T-helper 9 cell (primary cell): ENCODE results near the gene ZNF786.

Source experiments
- DNase-seq: peaks from one replicate; pipeline ENCODE4 v3.0.0-alpha.2; 2020

Gene ZNF786

GRCh38 chr7:149027611-149028345, 62.7 kb downstream of the ZNF786 start:
- DNase-seq, result no peak

- no peak for DNase-seq
Measured at GRCh38 chr7:149027055-149027454, 63.5 kb downstream of the ZNF786 start.

- DNase-seq, result no peak
Measured at GRCh38 chr7:149023662-149024061, 66.9 kb downstream of the ZNF786 start.

- DNase-seq, result no peak
Measured at GRCh38 chr7:149022756-149023360, 67.7 kb downstream of the ZNF786 start.

- DNase-seq, result no peak
Measured at GRCh38 chr7:149021725-149022062, 68.8 kb downstream of the ZNF786 start.

- no peak for DNase-seq
Measured at GRCh38 chr7:149020483-149020882, 70.0 kb downstream of the ZNF786 start.
